Neural progenitor cell (in vitro differentiated cells): ENCODE data around the gene KLHL29. TPM values are rescaled to one million over a fixed set of nuclear protein-coding genes. Genes with fewer than 3 reads are reported as not detected.

Source experiments
- DNase-seq: peaks from one replicate; pipeline ENCODE4 v3.0.0-alpha.2; 2016; ENCODE audit warnings: low spot score
- H2AFZ ChIP-seq: fragments of 200-600 bp; sonication (generic); replicated peaks from 2 replicates; pipeline ENCODE4 v1.6.1; 2016; ENCODE audit warnings: antibody characterized with exemption
- H3F3A ChIP-seq: fragments of 200-600 bp; sonication (generic); 2 replicates; pipeline ENCODE4 v1.6.1; 2016; ENCODE audit warnings: antibody characterized with exemption, low read depth
- H3K27ac ChIP-seq: fragments of 200-600 bp; sonication (generic); 2 replicates; pipeline ENCODE4 v1.5.1; 2016; ENCODE audit warnings: mild to moderate bottlenecking
- H3K27me3 ChIP-seq: fragments of 200-600 bp; sonication (generic); 2 replicates; pipeline ENCODE4 v1.6.1; 2016; ENCODE audit warnings: mild to moderate bottlenecking, moderate library complexity
- H3K36me3 ChIP-seq: fragments of 200-600 bp; sonication (generic); 2 replicates; pipeline ENCODE4 v1.5.1; 2016
- H3K4me1 ChIP-seq: fragments of 200-600 bp; sonication (generic); 2 replicates; pipeline ENCODE4 v1.6.1; 2016; ENCODE audit warnings: mixed run types
- H3K4me2 ChIP-seq: fragments of 200-600 bp; sonication (generic); 2 replicates; pipeline ENCODE4 v1.6.1; 2016
- H3K4me3 ChIP-seq: fragments of 200-600 bp; sonication (generic); 2 replicates; pipeline ENCODE4 v1.5.1; 2016
- H3K79me2 ChIP-seq: fragments of 200-600 bp; sonication (generic); 2 replicates; pipeline ENCODE4 v1.6.1; 2016; ENCODE audit warnings: low read depth
- H3K9ac ChIP-seq: fragments of 200-600 bp; sonication (generic); 2 replicates; pipeline ENCODE4 v1.6.1; 2016
- H3K9me3 ChIP-seq: fragments of 200-600 bp; sonication (generic); 2 replicates; pipeline ENCODE4 v1.5.1; 2016; ENCODE audit warnings: low read depth
- H4K20me1 ChIP-seq: fragments of 200-600 bp; sonication (generic); 2 replicates; pipeline ENCODE4 v1.6.1; 2016; ENCODE audit warnings: low read depth
- H3K27ac Mint-ChIP-seq: 3 replicates; pipeline ENCODE4 v1.8.0; 2021; ENCODE audit warnings: mixed read lengths
- H3K27me3 Mint-ChIP-seq: 2 replicates; pipeline ENCODE4 v1.8.0; 2022; ENCODE audit warnings: low read depth, mild to moderate bottlenecking, inconsistent platforms, moderate library complexity, mixed read lengths; ENCODE audit not compliant: insufficient read depth
- H3K36me3 Mint-ChIP-seq: 3 replicates; pipeline ENCODE4 v1.8.0; 2021; ENCODE audit warnings: mixed read lengths
- H3K4me1 Mint-ChIP-seq: 3 replicates; pipeline ENCODE4 v1.8.0; 2021; ENCODE audit warnings: mixed read lengths
- H3K4me3 Mint-ChIP-seq: 3 replicates; pipeline ENCODE4 v1.8.0; 2021; ENCODE audit warnings: mild to moderate bottlenecking, moderate library complexity, mixed read lengths
- H3K9me3 Mint-ChIP-seq: 3 replicates; pipeline ENCODE4 v1.8.0; 2020; ENCODE audit warnings: mixed read lengths
- EZH2 ChIP-seq: fragments of 200-600 bp; sonication (generic); IDR thresholded peaks from 2 replicates; pipeline ENCODE4 v1.6.1; 2017; ENCODE audit warnings: antibody characterized with exemption, mild to moderate bottlenecking, moderate library complexity
- EZH2phosphoT487 ChIP-seq: fragments of 200-600 bp; sonication (generic); IDR thresholded peaks from 2 replicates; pipeline ENCODE4 v1.6.1; 2017; ENCODE audit warnings: antibody characterized with exemption
- total RNA-seq: library from RNA; depleted of rRNA; stranded (reverse); fragments of >200 nt; gene quantifications from 2 replicates; pipeline ENCODE4 v1.2.3, GENCODE V29; 2015; ENCODE audit warnings: low replicate concordance
- TF ChIP-seq, protein P1 (sequence below): fragments of 200-600 bp; sonication (generic); IDR thresholded peaks from 2 replicates; pipeline ENCODE4 v1.5.1; 2017; ENCODE audit warnings: antibody characterized with exemption, mild to moderate bottlenecking

The KLHL29 gene
- total RNA-seq, 1 donor from 2014 or later = 1.6 TPM

DNA sequence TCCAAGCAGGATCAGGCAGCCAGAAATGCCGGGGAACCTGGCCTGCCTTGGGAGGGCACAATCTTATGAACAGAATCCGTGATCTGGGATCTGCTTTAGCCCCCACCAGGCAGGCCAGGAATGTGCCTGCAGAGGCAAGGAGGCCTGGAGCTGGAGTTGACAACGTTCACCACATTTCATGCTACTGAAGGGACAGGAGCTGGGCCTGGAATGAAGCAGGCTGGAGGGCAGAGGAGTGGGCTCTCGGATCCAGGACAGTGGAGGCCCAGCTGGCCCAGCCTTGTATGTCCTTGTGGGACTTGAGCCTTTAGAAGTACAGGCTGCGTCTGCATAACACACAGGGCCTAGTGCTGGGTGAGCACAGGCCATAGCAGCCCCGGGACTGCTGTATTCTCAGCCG is 91.8 kb downstream of the KLHL29 start:
- peaks cover 54% of the 10 kb centered on the region for H3K4me1 Mint-ChIP-seq
- H2AFZ ChIP-seq = no peak overlapping the region
- peaks cover 43% of the 10 kb centered on the region for H3F3A ChIP-seq
- no peaks in the 10 kb centered on the region for H3K9me3 Mint-ChIP-seq
- H3K27me3 ChIP-seq = peaks cover 16% of the 10 kb centered on the region
- H3K4me2 ChIP-seq = no peak overlapping the region
- no peak overlapping the region for H3K9ac ChIP-seq
- DNase-seq = no peak
- peaks cover 2% of the 10 kb centered on the region for H3K36me3 Mint-ChIP-seq
- H3K4me3 ChIP-seq = no peak overlapping the region
- H3K4me3 Mint-ChIP-seq = no peak overlapping the region
- H4K20me1 ChIP-seq = peaks cover 3% of the 10 kb centered on the region
- no peak overlapping the region for H3K27ac ChIP-seq
- TF ChIP-seq EZH2 (no peak), EZH2phosphoT487 (no peak)
- TF ChIP-seq, protein P1, sequence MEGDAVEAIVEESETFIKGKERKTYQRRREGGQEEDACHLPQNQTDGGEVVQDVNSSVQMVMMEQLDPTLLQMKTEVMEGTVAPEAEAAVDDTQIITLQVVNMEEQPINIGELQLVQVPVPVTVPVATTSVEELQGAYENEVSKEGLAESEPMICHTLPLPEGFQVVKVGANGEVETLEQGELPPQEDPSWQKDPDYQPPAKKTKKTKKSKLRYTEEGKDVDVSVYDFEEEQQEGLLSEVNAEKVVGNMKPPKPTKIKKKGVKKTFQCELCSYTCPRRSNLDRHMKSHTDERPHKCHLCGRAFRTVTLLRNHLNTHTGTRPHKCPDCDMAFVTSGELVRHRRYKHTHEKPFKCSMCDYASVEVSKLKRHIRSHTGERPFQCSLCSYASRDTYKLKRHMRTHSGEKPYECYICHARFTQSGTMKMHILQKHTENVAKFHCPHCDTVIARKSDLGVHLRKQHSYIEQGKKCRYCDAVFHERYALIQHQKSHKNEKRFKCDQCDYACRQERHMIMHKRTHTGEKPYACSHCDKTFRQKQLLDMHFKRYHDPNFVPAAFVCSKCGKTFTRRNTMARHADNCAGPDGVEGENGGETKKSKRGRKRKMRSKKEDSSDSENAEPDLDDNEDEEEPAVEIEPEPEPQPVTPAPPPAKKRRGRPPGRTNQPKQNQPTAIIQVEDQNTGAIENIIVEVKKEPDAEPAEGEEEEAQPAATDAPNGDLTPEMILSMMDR = no peak
- H3K27ac Mint-ChIP-seq = no peak overlapping the region
- peaks cover 30% of the 10 kb centered on the region for H3K4me1 ChIP-seq
- H3K79me2 ChIP-seq = no peaks in the 10 kb centered on the region
- peaks cover 2% of the 10 kb centered on the region for H3K27me3 Mint-ChIP-seq
- H3K9me3 ChIP-seq = no peaks in the 10 kb centered on the region
- H3K36me3 ChIP-seq = no peaks in the 10 kb centered on the region

GRCh38 chr2:23477392-23477791 is 92.4 kb downstream of the KLHL29 start:
- Mint-ChIP-seq H3K27me3 (peaks cover 4% of the 10 kb centered on the region), H3K4me3 (no peak overlapping the region), H3K36me3 (peaks cover 2% of the 10 kb centered on the region), H3K9me3 (no peaks in the 10 kb centered on the region), H3K4me1 (peaks cover 60% of the 10 kb centered on the region), H3K27ac (no peak overlapping the region)
- Histone ChIP-seq H3K4me1 (peaks cover 30% of the 10 kb centered on the region), H3K4me2 (no peak overlapping the region), H3K27ac (no peak overlapping the region), H3K4me3 (no peak overlapping the region), H3K79me2 (no peaks in the 10 kb centered on the region), H3K9ac (no peak overlapping the region), H2AFZ (no peak overlapping the region), H3K27me3 (peaks cover 16% of the 10 kb centered on the region), H3F3A (peaks cover 43% of the 10 kb centered on the region), H3K9me3 (no peaks in the 10 kb centered on the region), H3K36me3 (no peaks in the 10 kb centered on the region), H4K20me1 (peaks cover 3% of the 10 kb centered on the region)
- DNase-seq = no peak
- TF ChIP-seq EZH2 (no peak), EZH2phosphoT487 (no peak)
- TF ChIP-seq, protein P1 = no peak

- Histone ChIP-seq H3K9ac (no peak overlapping the region), H4K20me1 (peaks cover 3% of the 10 kb centered on the region), H3K9me3 (no peaks in the 10 kb centered on the region), H2AFZ (peak overlapping the region; percentile 26), H3K4me2 (peak overlapping the region; percentile 57), H3K27me3 (peaks cover 10% of the 10 kb centered on the region), H3K4me1 (peaks cover 30% of the 10 kb centered on the region), H3K79me2 (no peaks in the 10 kb centered on the region), H3F3A (peaks cover 43% of the 10 kb centered on the region), H3K36me3 (no peaks in the 10 kb centered on the region), H3K27ac (no peak overlapping the region), H3K4me3 (no peak overlapping the region)
- no peak overlapping the region for H3K4me3 Mint-ChIP-seq
- TF ChIP-seq EZH2 = no peak
- TF ChIP-seq, protein P1 = no peak
- no peak for TF ChIP-seq EZH2phosphoT487
- H3K4me1 Mint-ChIP-seq = peaks cover 66% of the 10 kb centered on the region
- peak overlapping the region; percentile 90 for H3K27ac Mint-ChIP-seq
- H3K27me3 Mint-ChIP-seq = peaks cover 4% of the 10 kb centered on the region
- peak; percentile 60 for DNase-seq
- H3K9me3 Mint-ChIP-seq = no peaks in the 10 kb centered on the region
- peaks cover 2% of the 10 kb centered on the region for H3K36me3 Mint-ChIP-seq
Measured at GRCh38 chr2:23478087-23478932, 93.3 kb downstream of the KLHL29 start.
